ENCODE measurements around the gene RANBP17.
"Not testable (repeated sequence)": the region's sequence is repeated elsewhere in the genome, so short reads cannot be mapped to it uniquely, and the experiment has no call there.

The RANBP17 gene

DNA sequence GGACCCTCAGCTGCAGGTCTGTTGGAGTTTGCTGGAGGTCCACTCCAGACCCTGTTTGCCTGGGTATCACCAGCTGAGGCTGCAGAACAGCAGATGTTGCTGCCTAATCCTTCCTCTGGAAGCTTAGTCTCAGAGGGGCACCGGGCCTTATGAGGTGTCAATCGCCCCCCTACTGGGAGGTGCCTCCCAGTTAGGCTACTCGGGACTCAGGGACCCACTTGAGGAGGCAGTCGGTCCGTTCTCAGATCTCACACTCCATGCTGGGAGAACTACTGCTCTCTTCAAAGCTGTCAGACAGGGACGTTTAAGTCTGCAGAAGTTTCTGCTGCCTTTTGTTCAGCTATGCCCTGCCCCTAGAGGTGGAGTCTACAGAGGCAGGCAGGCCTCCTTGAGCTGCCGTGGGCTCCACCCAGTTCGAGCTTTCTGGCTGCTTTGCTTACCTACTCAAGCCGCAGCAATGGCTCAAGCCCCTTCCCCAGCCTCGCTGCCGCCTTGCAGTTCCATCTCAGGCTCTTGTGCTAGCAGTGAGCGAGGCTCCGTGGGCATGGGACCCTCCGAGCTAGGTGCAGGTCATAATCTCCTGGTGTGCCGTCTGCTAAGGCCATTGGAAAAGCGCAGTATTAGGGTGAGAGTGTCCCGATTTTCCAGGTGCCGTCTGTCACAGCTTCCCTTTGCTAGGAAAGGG is 73.9 kb downstream of the RANBP17 start:
- H3K27ac Mint-ChIP-seq; H3K36me3 Mint-ChIP-seq (ENCODE audit: insufficient read depth); H3K27me3 Mint-ChIP-seq; H3K9me3 Mint-ChIP-seq; H3K4me3 Mint-ChIP-seq; DNase-seq; ATAC-seq (replicated peaks); H3K4me1 Mint-ChIP-seq (ENCODE audit: low read depth in 2 of 2): not testable (repeated sequence)

DNA sequence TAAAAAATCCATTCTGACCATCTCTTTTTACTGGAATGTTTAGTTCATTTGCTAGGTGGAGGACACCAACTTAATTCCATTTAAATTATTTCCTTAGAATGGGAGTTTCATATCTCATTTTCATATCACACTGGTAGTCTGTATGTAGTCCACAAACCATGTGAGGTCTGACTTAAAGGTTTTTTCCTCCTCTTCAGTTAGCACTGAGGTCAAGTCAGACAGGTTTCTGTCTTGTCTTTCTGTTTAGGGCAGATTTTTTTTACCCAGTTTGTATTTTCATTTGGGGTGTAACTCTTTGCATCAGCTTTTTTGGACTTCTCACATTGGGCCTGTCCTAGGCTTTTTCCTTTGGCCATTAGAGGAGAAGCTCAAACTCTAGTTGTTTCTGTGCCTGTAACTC is 75.3 kb downstream of the RANBP17 start:
- H3K4me3 Mint-ChIP-seq = no peak overlapping the region
- no peaks in the 10 kb centered on the region for H3K9me3 Mint-ChIP-seq
- no peak for ATAC-seq (replicated peaks)
- H3K27me3 Mint-ChIP-seq = peaks cover 0 to 9% of the 10 kb centered on the region in 2 donors
- no peaks in the 10 kb centered on the region for H3K4me1 Mint-ChIP-seq (ENCODE audit: low read depth in 2 of 2)
- DNase-seq = no peak
- no peak overlapping the region for H3K27ac Mint-ChIP-seq
- H3K36me3 Mint-ChIP-seq (ENCODE audit: insufficient read depth) = no peaks in the 10 kb centered on the region

GRCh38 chr5:170937914-170938313 is 76.1 kb downstream of the RANBP17 start:
- no peak overlapping the region for H3K4me3 Mint-ChIP-seq
- H3K36me3 Mint-ChIP-seq (ENCODE audit: insufficient read depth) = no peaks in the 10 kb centered on the region
- no peaks in the 10 kb centered on the region for H3K9me3 Mint-ChIP-seq
- DNase-seq (no peak), ATAC-seq (replicated peaks) (no peak)
- H3K27me3 Mint-ChIP-seq = peaks cover 0 to 9% of the 10 kb centered on the region in 2 donors
- H3K27ac Mint-ChIP-seq = no peak overlapping the region
- no peaks in the 10 kb centered on the region for H3K4me1 Mint-ChIP-seq (ENCODE audit: low read depth in 2 of 2)

DNA sequence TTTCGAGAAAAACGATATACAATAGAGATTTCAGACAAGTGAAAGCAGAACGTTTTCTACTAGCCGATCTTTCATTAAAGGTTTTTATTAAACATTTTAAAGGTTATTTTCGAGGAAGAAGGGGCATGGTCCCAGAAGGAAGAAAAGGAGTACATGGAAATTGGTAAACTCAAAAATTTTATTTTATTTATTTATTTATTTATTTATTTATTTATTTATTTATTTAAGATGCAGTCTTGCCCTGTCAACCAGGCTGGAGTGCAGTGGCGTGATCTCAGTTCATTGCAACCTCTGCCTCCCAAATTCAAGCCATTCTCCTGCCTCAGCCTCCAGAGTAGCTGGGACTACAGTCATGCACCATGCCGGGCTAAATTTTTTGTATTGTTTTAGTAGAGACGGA is 77.4 kb downstream of the RANBP17 start:
- Mint-ChIP-seq H3K4me3 (no peak overlapping the region), H3K27me3 (peaks cover 0 to 9% of the 10 kb centered on the region in 2 donors), H3K4me1 (ENCODE audit: low read depth in 2 of 2) (no peaks in the 10 kb centered on the region), H3K27ac (no peak overlapping the region), H3K36me3 (ENCODE audit: insufficient read depth) (no peaks in the 10 kb centered on the region), H3K9me3 (no peaks in the 10 kb centered on the region)
- ATAC-seq (replicated peaks) (no peak), DNase-seq (no peak)

DNA sequence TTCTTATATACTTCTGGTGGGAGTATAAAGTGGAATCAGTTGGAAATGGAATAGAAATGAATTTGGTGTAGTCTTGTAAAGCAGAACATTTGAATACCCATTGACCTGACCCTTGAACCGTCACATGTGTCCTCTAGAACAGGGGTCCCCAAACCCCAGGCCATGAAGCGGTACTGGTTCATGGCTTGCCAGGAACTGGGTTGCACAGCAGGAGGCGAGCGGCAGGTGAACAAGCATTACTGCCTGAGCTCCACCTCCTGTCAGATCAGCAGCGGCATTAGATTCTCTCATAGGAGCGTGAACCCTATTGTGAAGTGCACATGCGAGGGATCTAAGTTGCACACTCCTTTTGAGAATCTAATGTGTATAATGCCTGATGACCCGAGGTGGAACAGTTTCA is 80.0 kb downstream of the RANBP17 start:
- Mint-ChIP-seq H3K4me3 (no peak overlapping the region), H3K36me3 (ENCODE audit: insufficient read depth) (no peaks in the 10 kb centered on the region), H3K9me3 (no peaks in the 10 kb centered on the region), H3K4me1 (ENCODE audit: low read depth in 2 of 2) (no peaks in the 10 kb centered on the region), H3K27ac (no peak overlapping the region), H3K27me3 (no peaks in the 10 kb centered on the region)
- no peak for ATAC-seq (replicated peaks)
- no peak for DNase-seq

- no peak overlapping the region for H3K27ac Mint-ChIP-seq
- no peak for ATAC-seq (replicated peaks)
- no peaks in the 10 kb centered on the region for H3K9me3 Mint-ChIP-seq
- no peak overlapping the region for H3K4me3 Mint-ChIP-seq
- DNase-seq = no peak
- no peaks in the 10 kb centered on the region for H3K27me3 Mint-ChIP-seq
- H3K36me3 Mint-ChIP-seq (ENCODE audit: insufficient read depth) = no peaks in the 10 kb centered on the region
- H3K4me1 Mint-ChIP-seq (ENCODE audit: low read depth in 2 of 2) = no peaks in the 10 kb centered on the region
These were observed 83.5 kb downstream of the RANBP17 start for GRCh38 chr5:170945275-170945674.

GRCh38 chr5:170960567-170960966 is 98.7 kb downstream of the RANBP17 start:
- no peaks in the 10 kb centered on the region for H3K9me3 Mint-ChIP-seq
- ATAC-seq (replicated peaks) (no peak), DNase-seq (no peak)
- H3K36me3 Mint-ChIP-seq (ENCODE audit: insufficient read depth) = no peaks in the 10 kb centered on the region
- no peak overlapping the region for H3K4me3 Mint-ChIP-seq
- H3K27me3 Mint-ChIP-seq = no peaks in the 10 kb centered on the region
- H3K27ac Mint-ChIP-seq = no peak overlapping the region
- H3K4me1 Mint-ChIP-seq (ENCODE audit: low read depth in 2 of 2) = no peaks in the 10 kb centered on the region

GRCh38 chr5:170963521-170963920 is 101.7 kb downstream of the RANBP17 start:
- Mint-ChIP-seq H3K4me1 (ENCODE audit: low read depth in 2 of 2) (no peaks in the 10 kb centered on the region), H3K36me3 (ENCODE audit: insufficient read depth) (no peaks in the 10 kb centered on the region), H3K9me3 (no peaks in the 10 kb centered on the region), H3K27me3 (no peaks in the 10 kb centered on the region), H3K27ac (no peak overlapping the region), H3K4me3 (no peak overlapping the region)
- ATAC-seq (replicated peaks) (no peak), DNase-seq (no peak)

GRCh38 chr5:170974461-170974860 is 112.6 kb downstream of the RANBP17 start:
- Mint-ChIP-seq H3K27me3 (no peaks in the 10 kb centered on the region), H3K4me3 (no peak overlapping the region), H3K4me1 (ENCODE audit: low read depth in 2 of 2) (no peaks in the 10 kb centered on the region), H3K36me3 (ENCODE audit: insufficient read depth) (no peaks in the 10 kb centered on the region), H3K27ac (no peak overlapping the region), H3K9me3 (peaks cover 0 to 6% of the 10 kb centered on the region in 2 donors)
- ATAC-seq (replicated peaks) = no peak
- no peak for DNase-seq

- DNase-seq; H3K27me3 Mint-ChIP-seq; H3K4me1 Mint-ChIP-seq (ENCODE audit: low read depth in 2 of 2); H3K9me3 Mint-ChIP-seq; H3K27ac Mint-ChIP-seq; H3K4me3 Mint-ChIP-seq; H3K36me3 Mint-ChIP-seq (ENCODE audit: insufficient read depth); ATAC-seq (replicated peaks): not testable (repeated sequence)
These were observed 118.4 kb downstream of the RANBP17 start for GRCh38 chr5:170980261-170980660.

- Mint-ChIP-seq H3K9me3 (peaks cover 0 to 7% of the 10 kb centered on the region in 2 donors), H3K4me3 (no peak overlapping the region), H3K4me1 (ENCODE audit: low read depth in 2 of 2) (no peaks in the 10 kb centered on the region), H3K36me3 (ENCODE audit: insufficient read depth) (no peaks in the 10 kb centered on the region), H3K27ac (no peak overlapping the region), H3K27me3 (no peaks in the 10 kb centered on the region)
- DNase-seq = no peak
- ATAC-seq (replicated peaks) = no peak
These were observed 123.7 kb downstream of the RANBP17 start for GRCh38 chr5:170985486-170985885.

GRCh38 chr5:170986598-170986997 is 124.8 kb downstream of the RANBP17 start:
- Mint-ChIP-seq H3K27ac (no peak overlapping the region), H3K36me3 (ENCODE audit: insufficient read depth) (no peaks in the 10 kb centered on the region), H3K9me3 (no peaks in the 10 kb centered on the region), H3K4me1 (ENCODE audit: low read depth in 2 of 2) (no peaks in the 10 kb centered on the region), H3K4me3 (no peak overlapping the region), H3K27me3 (no peaks in the 10 kb centered on the region)
- DNase-seq (no peak), ATAC-seq (replicated peaks) (no peak)

DNA sequence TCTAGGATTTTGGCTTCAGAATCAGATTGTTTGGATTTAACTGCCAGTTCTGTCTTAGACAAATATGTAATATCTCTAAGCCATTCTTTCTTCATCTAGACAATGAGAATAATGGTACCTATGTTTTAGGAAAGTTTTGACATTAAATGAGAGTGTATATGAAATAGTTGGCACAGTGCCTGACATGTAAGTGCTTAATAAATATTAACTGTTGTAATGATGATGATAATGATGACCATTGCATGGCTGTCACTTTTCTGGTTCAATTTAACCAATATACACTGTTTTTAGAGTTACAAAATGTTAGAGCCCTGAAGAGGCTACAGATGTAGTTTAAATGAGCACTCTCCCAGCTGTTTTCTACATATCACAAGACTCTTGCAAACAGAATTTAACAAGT is 131.7 kb downstream of the RANBP17 start:
- Mint-ChIP-seq H3K36me3 (ENCODE audit: insufficient read depth) (no peaks in the 10 kb centered on the region), H3K27ac (no peak overlapping the region), H3K9me3 (peaks cover 0 to 1% of the 10 kb centered on the region in 2 donors), H3K4me1 (ENCODE audit: low read depth in 2 of 2) (no peaks in the 10 kb centered on the region), H3K27me3 (no peaks in the 10 kb centered on the region), H3K4me3 (no peak overlapping the region)
- DNase-seq (no peak), ATAC-seq (replicated peaks) (no peak)

DNA sequence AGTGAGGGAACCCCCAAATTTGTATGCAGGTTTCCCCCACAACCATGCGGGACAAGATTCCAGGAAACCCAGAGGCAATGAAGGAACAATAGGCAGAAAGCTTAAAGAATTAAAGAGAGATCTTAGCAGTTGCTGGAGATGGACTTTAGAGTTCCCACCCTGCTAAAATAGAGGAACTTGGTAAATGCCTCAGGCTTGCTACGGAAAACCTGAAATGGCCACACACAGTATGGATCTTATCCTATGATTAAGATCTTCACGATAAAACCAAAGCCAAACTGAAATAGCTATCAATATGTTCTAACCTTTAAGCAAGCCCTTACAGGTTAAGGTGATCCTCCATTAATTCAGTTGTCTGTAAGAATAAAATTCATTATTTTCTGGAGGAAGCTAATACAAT is 148.3 kb downstream of the RANBP17 start:
- H3K9me3 Mint-ChIP-seq = peaks cover 8 to 16% of the 10 kb centered on the region in 2 donors
- no peak overlapping the region for H3K27ac Mint-ChIP-seq

DNA sequence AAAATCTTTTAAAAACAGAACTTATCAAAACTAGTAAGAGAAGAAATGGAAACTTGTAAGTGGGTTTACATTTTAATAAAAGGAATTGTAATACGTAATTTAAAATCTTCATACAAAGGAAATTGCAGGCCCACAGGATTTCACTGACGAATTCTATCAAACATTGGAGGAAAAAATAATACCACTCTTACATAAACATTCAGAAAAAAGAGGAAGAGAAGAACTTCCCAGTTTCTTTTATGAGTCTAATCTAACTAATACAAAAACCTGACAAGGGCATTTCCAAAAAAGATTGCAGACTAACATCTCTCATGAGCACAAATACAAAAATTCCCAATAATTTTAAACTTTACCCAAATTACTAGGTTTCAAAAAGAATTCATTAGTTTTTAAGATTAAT is 149.0 kb downstream of the RANBP17 start:
- Mint-ChIP-seq H3K4me1 (ENCODE audit: low read depth in 2 of 2) (no peaks in the 10 kb centered on the region), H3K27me3 (no peaks in the 10 kb centered on the region), H3K27ac (no peak overlapping the region), H3K36me3 (ENCODE audit: insufficient read depth) (no peaks in the 10 kb centered on the region), H3K4me3 (no peak overlapping the region), H3K9me3 (peaks cover 8 to 16% of the 10 kb centered on the region in 2 donors)
- ATAC-seq (replicated peaks) (no peak), DNase-seq (no peak)

More for the DNA sequence above, 148.3 kb downstream of the RANBP17 start:
- Mint-ChIP-seq H3K36me3 (ENCODE audit: insufficient read depth) (no peaks in the 10 kb centered on the region), H3K4me1 (ENCODE audit: low read depth in 2 of 2) (no peaks in the 10 kb centered on the region), H3K27me3 (no peaks in the 10 kb centered on the region), H3K4me3 (no peak overlapping the region)
- ATAC-seq (replicated peaks) (no peak), DNase-seq (no peak)

Measured in effector memory CD8-positive, alpha-beta T cell (primary cell).